Esophagus squamous epithelium (tissue), 4 donors: Measurements from ENCODE around the gene CCRL2.

Experiments used
- CTCF ChIP-seq, 6 experiments: fragments of 450-650 bp in 4 of 6; fragments of 200-600 bp in 2 of 6; sonication (generic) in 2 of 6; IDR thresholded peaks; one replicate each; pipeline ENCODE4 v1.5.1; 2016 to 2019; ENCODE audit warnings: antibody characterized with exemption in 6 of 6, mild to moderate bottlenecking in 4 of 6, moderate library complexity in 4 of 6
- POLR2A ChIP-seq, 4 donors: fragments of 450-650 bp; IDR thresholded peaks; one replicate each; pipeline ENCODE4 v1.6.1; 2017; ENCODE audit warnings: antibody characterized with exemption in 4 of 4, mild to moderate bottlenecking in 4 of 4, moderate library complexity in 3 of 4

GRCh38 chr3:46440531-46441294 is 33.7 kb downstream of the CCRL2 start:
- no peak for TF ChIP-seq CTCF (IDR thresholded peaks at IDR 0.05)
- no peak for TF ChIP-seq POLR2A (IDR thresholded peaks at IDR 0.05)
